BLaER1 treated with 17β-estradiol and CSF1 and Interleukin-3, amounts not matched to agents 10 nM and 100 nM (cell line): ENCODE measurements around the gene PAIP2.

Source experiments
- H3K27ac ChIP-seq, 11 experiments: shearing (Covaris generic); formaldehyde crosslinking; 2 replicates each; pipeline ENCODE4 v1.8.1; 2022
- H3K27me3 ChIP-seq, 11 experiments: shearing (Covaris generic); formaldehyde crosslinking; 2 replicates each; pipeline ENCODE4 v1.8.1; 2022
- H3K36me3 ChIP-seq, 11 experiments: shearing (Covaris generic); formaldehyde crosslinking; 2 replicates each; pipeline ENCODE4 v1.8.1; 2022
- H3K4me1 ChIP-seq, 10 experiments: shearing (Covaris generic); formaldehyde crosslinking; 2 replicates each; pipeline ENCODE4 v1.8.1; 2022
- H3K4me2 ChIP-seq, 11 experiments: shearing (Covaris generic); formaldehyde crosslinking; 2 replicates each; pipeline ENCODE4 v1.8.1; 2022
- H3K4me3 ChIP-seq, 10 experiments: shearing (Covaris generic); formaldehyde crosslinking; 2 replicates each; pipeline ENCODE4 v1.8.1; 2022
- H3K9ac ChIP-seq, 11 experiments: shearing (Covaris generic); formaldehyde crosslinking; 2 replicates each; pipeline ENCODE4 v1.8.1; 2022
- H3K9me3 ChIP-seq, 11 experiments: shearing (Covaris generic); formaldehyde crosslinking; replicated peaks in 1 of 11; 2 replicates each; pipeline ENCODE4 v1.8.1; 2022
- H4K20me1 ChIP-seq, 11 experiments: shearing (Covaris generic); formaldehyde crosslinking; 2 replicates each; pipeline ENCODE4 v1.8.1; 2022
- Cebpa-rat ChIP-seq, 11 experiments: shearing (Covaris generic); IDR thresholded peaks; 2 replicates each; pipeline ENCODE4 v1.8.1; 2022

Gene PAIP2

GRCh38 chr5:139394123-139394653 lies 52.5 kb downstream of the PAIP2 start:
- TF ChIP-seq Cebpa-rat (IDR thresholded peaks at IDR 0.05) = no peak
- Histone ChIP-seq H3K4me1 (peaks cover 64 to 87% (median 71%) of the 10 kb centered on the region in 10 experiments), H4K20me1 (peaks cover 0 to 31% (median 28%) of the 10 kb centered on the region in 11 experiments; a peak in 18 of 22 replicates), H3K36me3 (peaks cover 0 to 28% (median 23%) of the 10 kb centered on the region in 11 experiments; a peak in 15 of 22 replicates), H3K4me2 (peak overlapping the region; percentile 90 to 99 (median 97)), H3K4me3 (peak overlapping the region; percentile 63 to 86 (median 76)), H3K27me3 (no peaks in the 10 kb centered on the region), H3K9ac (peak overlapping the region; percentile 81 to 98 (median 95)), H3K9me3 (no peaks in the 10 kb centered on the region), H3K27ac (peak overlapping the region; percentile 66 to 100 (median 99); a peak in 21 of 22 replicates)

GRCh38 chr5:139394654-139395566 lies 53.3 kb downstream of the PAIP2 start, which contains the start of gene PROB1:
TSS of gene PROB1 (minus strand) at chr5:139395104. CDS start at chr5:139395081, 23 bp downstream.
- Histone ChIP-seq H3K36me3 (peaks cover 0 to 28% (median 23%) of the 10 kb centered on the region in 11 experiments; a peak in 15 of 22 replicates), H3K4me1 (peaks cover 57 to 87% (median 69%) of the 10 kb centered on the region in 10 experiments), H3K4me3 (peak within 1 kb of the TSS; percentile 63 to 86 (median 76)), H3K9me3 (no peaks in the 10 kb centered on the region), H3K27ac (peak within 1 kb of the TSS; percentile 66 to 100 (median 99); a peak in 21 of 22 replicates), H3K4me2 (peak within 1 kb of the TSS; percentile 90 to 99 (median 97)), H3K9ac (peak within 1 kb of the TSS; percentile 81 to 98 (median 95)), H4K20me1 (peaks cover 0 to 31% (median 28%) of the 10 kb centered on the region in 11 experiments; a peak in 18 of 22 replicates), H3K27me3 (no peaks in the 10 kb centered on the region)
- TF ChIP-seq Cebpa-rat (IDR thresholded peaks at IDR 0.05) = no peak

DNA sequence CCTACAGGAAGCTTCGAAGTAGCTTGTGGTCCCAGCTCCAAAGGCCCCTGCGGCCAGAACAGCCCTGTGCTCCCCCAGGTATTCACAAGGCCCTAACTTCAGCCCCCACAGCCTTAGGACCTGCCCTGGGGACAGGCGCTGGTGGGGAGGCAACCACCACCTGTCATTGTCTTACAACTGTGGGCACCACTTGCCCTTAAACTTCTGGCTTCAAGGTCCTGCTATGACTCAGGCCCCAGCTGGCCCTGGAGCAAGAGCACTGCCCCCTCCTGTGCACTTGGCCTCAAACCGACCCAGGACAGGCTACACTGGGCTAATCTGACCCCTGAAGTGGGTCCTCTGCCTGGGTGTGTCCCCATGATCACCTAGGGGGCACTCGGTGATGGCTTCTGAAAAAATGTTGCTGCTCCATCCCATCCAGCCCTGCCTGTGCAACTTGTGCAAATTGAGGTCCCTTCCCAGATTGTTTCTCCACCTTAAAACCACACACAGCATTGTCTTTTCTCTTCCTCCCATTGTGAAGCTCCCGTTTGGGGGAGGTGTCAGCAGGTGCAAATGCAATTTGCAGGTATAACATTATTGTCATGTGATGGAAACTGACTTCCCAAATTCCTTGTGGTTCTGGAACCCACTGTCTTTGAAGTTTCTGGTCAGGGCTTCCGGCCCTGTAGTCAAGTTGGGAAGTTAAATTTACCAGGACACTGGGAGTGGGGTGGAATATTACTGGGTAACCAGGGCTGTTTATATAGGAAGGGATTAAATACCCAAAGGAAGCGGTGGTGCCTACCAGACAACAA lies 54.4 kb downstream of the PAIP2 start:
- Histone ChIP-seq H3K4me2 (peak overlapping the region; percentile 90 to 99 (median 97)), H3K9me3 (no peaks in the 10 kb centered on the region), H4K20me1 (peaks cover 0 to 31% (median 28%) of the 10 kb centered on the region in 11 experiments; a peak in 18 of 22 replicates), H3K4me1 (peaks cover 45 to 79% (median 58%) of the 10 kb centered on the region in 10 experiments), H3K4me3 (peak overlapping the region in 5 of 10 experiments; percentile 73 to 86 (median 79); a peak in 8 of 20 replicates), H3K9ac (peak overlapping the region; percentile 6 to 98 (median 95); a peak in 17 of 22 replicates), H3K27ac (peak overlapping the region in 7 of 11 experiments; percentile 25 to 100 (median 99); a peak in 6 of 22 replicates), H3K36me3 (peaks cover 0 to 28% (median 23%) of the 10 kb centered on the region in 11 experiments; a peak in 15 of 22 replicates), H3K27me3 (no peaks in the 10 kb centered on the region)
- TF ChIP-seq Cebpa-rat (IDR thresholded peaks at IDR 0.05) = no peak

GRCh38 chr5:139396691-139397090 lies 55.0 kb downstream of the PAIP2 start:
- H3K9me3 ChIP-seq = no peaks in the 10 kb centered on the region
- peak overlapping the region in 2 of 11 experiments; percentile 95 to 96; a peak in 1 of 22 replicates for H3K9ac ChIP-seq
- H4K20me1 ChIP-seq = peaks cover 0 to 31% (median 28%) of the 10 kb centered on the region in 11 experiments; a peak in 18 of 22 replicates
- no peaks in the 10 kb centered on the region for H3K27me3 ChIP-seq
- peak overlapping the region; percentile 90 to 99 (median 97) for H3K4me2 ChIP-seq
- peak overlapping the region in 2 of 10 experiments; percentile 5 to 79; a peak in 1 of 20 replicates for H3K4me3 ChIP-seq
- no peak for TF ChIP-seq Cebpa-rat (IDR thresholded peaks at IDR 0.05)
- peaks cover 40 to 72% (median 52%) of the 10 kb centered on the region in 10 experiments for H3K4me1 ChIP-seq
- peaks cover 0 to 28% (median 23%) of the 10 kb centered on the region in 11 experiments; a peak in 15 of 22 replicates for H3K36me3 ChIP-seq
- peak overlapping the region in 5 of 11 experiments; percentile 8 to 29 (median 19); a peak in 4 of 22 replicates for H3K27ac ChIP-seq

DNA sequence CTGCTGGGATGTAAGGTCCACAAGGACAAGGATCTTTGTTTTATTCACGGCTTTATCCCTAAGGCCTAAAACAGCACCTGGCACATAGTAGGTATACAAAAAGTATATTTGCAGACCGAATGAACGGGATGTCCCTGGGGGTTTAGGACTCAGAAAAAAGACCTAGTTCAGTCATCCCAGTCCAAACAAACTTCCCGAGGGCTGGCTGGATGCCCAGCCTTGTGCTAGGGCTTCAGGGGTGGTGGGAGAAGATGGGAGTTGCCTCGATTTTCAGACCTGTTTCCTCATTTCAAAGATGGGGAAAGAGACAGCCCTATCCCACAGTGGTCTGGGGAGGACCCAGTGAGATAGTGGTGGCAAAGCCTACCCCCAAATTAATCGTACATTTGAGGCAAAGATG lies 56.3 kb downstream of the PAIP2 start:
- H3K9me3 ChIP-seq = no peaks in the 10 kb centered on the region
- H3K36me3 ChIP-seq = peaks cover 0 to 28% (median 23%) of the 10 kb centered on the region in 11 experiments; a peak in 15 of 22 replicates
- H3K27me3 ChIP-seq = no peaks in the 10 kb centered on the region
- no peak overlapping the region for H3K4me3 ChIP-seq
- peaks cover 45 to 72% (median 58%) of the 10 kb centered on the region in 10 experiments for H3K4me1 ChIP-seq
- H3K4me2 ChIP-seq = peak overlapping the region in 10 of 11 experiments; percentile 15 to 99 (median 93); a peak in 11 of 22 replicates
- TF ChIP-seq Cebpa-rat (IDR thresholded peaks at IDR 0.05) = no peak
- 0 out of 22 replicates have a peak overlapping the region, but pooled peaks of 1 of the 11 experiments have one; percentile 20 for H3K27ac ChIP-seq
- no peak overlapping the region for H3K9ac ChIP-seq
- H4K20me1 ChIP-seq = peaks cover 0 to 31% (median 28%) of the 10 kb centered on the region in 11 experiments; a peak in 18 of 22 replicates

GRCh38 chr5:139399501-139400121 lies 58.0 kb downstream of the PAIP2 start:
- H3K4me3 ChIP-seq = no peak overlapping the region
- no peak overlapping the region; a peak in 1 of 22 replicates for H3K9ac ChIP-seq
- H3K4me2 ChIP-seq = peak overlapping the region in 5 of 11 experiments; percentile 5 to 35 (median 21); a peak in 6 of 22 replicates
- H3K27me3 ChIP-seq = no peaks in the 10 kb centered on the region
- peaks cover 52 to 70% (median 63%) of the 10 kb centered on the region in 10 experiments for H3K4me1 ChIP-seq
- no peak for TF ChIP-seq Cebpa-rat (IDR thresholded peaks at IDR 0.05)
- peaks cover 0 to 27% (median 24%) of the 10 kb centered on the region in 11 experiments; a peak in 18 of 22 replicates for H4K20me1 ChIP-seq
- H3K27ac ChIP-seq = peak overlapping the region in 2 of 11 experiments; percentile 17 to 40; a peak in 2 of 22 replicates
- H3K36me3 ChIP-seq = peaks cover 0 to 27% (median 21%) of the 10 kb centered on the region in 11 experiments; a peak in 15 of 22 replicates
- no peaks in the 10 kb centered on the region for H3K9me3 ChIP-seq

DNA sequence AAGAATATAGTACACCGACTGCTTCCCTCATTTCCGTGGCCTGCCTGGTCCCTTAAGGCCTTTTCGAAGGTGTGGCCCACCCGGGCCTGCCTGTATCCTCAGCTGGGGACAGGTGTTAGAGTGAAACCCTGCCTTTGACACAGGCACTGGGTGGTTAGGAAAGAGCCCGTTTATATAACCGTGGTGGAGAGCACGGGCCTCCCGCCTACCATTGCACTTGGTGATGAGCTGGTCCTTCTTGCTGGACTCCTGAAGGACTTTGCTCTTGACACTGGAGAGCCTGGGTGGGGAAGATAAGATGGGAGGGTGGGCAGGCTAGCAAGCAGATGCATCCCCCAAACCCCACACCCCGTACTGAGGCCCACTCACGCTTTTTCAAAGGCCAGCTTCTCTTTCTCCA lies 59.9 kb downstream of the PAIP2 start:
- Histone ChIP-seq H3K4me3 (no peak overlapping the region), H3K4me2 (no peak overlapping the region), H3K27ac (no peak overlapping the region), H3K9me3 (no peaks in the 10 kb centered on the region), H3K36me3 (peaks cover 0 to 7% (median 5%) of the 10 kb centered on the region in 11 experiments; a peak in 9 of 22 replicates), H4K20me1 (peaks cover 0 to 8% (median 5%) of the 10 kb centered on the region in 11 experiments; a peak in 11 of 22 replicates), H3K27me3 (no peaks in the 10 kb centered on the region), H3K9ac (no peak overlapping the region), H3K4me1 (peaks cover 37 to 68% (median 52%) of the 10 kb centered on the region in 10 experiments)
- no peak for TF ChIP-seq Cebpa-rat (IDR thresholded peaks at IDR 0.05)
